HepG2 (cell line): ENCODE measurements around the gene KCNJ14. TPM values are rescaled to one million over a fixed set of nuclear protein-coding genes. Genes with fewer than 3 reads are reported as not detected.

Experiments used
- IRF2 ChIP-seq: IDR thresholded peaks from 2 replicates; pipeline ENCODE4 v1.6.1; 2018; ENCODE audit warnings: missing genetic modification reagents, missing compliant biosample characterization
- POGZ ChIP-seq: sonication (generic); formaldehyde crosslinking; IDR thresholded peaks from 2 replicates; pipeline ENCODE4 v1.4.0; 2020; ENCODE audit warnings: mild to moderate bottlenecking, missing genetic modification reagents
- SALL1 ChIP-seq: sonication (generic); formaldehyde crosslinking; IDR thresholded peaks from 2 replicates; pipeline ENCODE4 v1.8.0; 2022; ENCODE audit warnings: mild to moderate bottlenecking, missing genetic modification reagents
- ZFP62 ChIP-seq: sonication (generic); formaldehyde crosslinking; IDR thresholded peaks from 2 replicates; pipeline ENCODE4 v1.4.0; 2020; ENCODE audit warnings: missing genetic modification reagents
- ZNF335 ChIP-seq: sonication (generic); formaldehyde crosslinking; IDR thresholded peaks from 2 replicates; pipeline ENCODE4 v1.4.0; 2020; ENCODE audit warnings: missing genetic modification reagents
- polyA plus RNA-seq, 8 experiments: library from polyadenylated mRNA; depleted of rRNA in 3 of 8; stranded (reverse) in 7 of 8; unstranded in 1 of 8; fragments of >200 nt; fragmentation: Illumina TruSeq in 4 of 8; extraction: Trizol in 4 of 8; gene quantifications; 2 replicates each; pipeline versions ENCODE4 v1.2.1 to v1.2.3, GENCODE V29; 2011 to 2016; ENCODE audit warnings: low read depth in 4 of 8, missing spikeins in 1 of 8, mixed read lengths in 1 of 8; ENCODE audit not compliant: insufficient read depth in 1 of 8
- total RNA-seq, 5 experiments: library from RNA; depleted of rRNA; stranded (reverse); fragments of >200 nt; fragmentation: Illumina TruSeq; extraction: Trizol; gene quantifications; 2 replicates each; pipeline ENCODE4 v1.2.3, GENCODE V29; 2016; ENCODE audit warnings: low read depth in 1 of 5
- TF ChIP-seq, protein P1 (sequence below), 2 experiments: sonication (generic) in 1 of 2; formaldehyde crosslinking in 1 of 2; IDR thresholded peaks; 2 replicates each; pipeline versions ENCODE4 v1.4.0 to v1.6.1; 2018 to 2020; ENCODE audit warnings: missing genetic modification reagents in 2 of 2, borderline replicate concordance in 1 of 2, low read depth in 1 of 2, mild to moderate bottlenecking in 1 of 2, missing biosample characterization in 1 of 2
- TF ChIP-seq, protein P2 (sequence below): IDR thresholded peaks from 2 replicates; pipeline ENCODE4 v1.6.1; 2012; ENCODE audit warnings: low read depth, low read length, improper control_type of control experiment
- TF ChIP-seq, protein P3 (sequence below): IDR thresholded peaks from 2 replicates; pipeline ENCODE4 v1.6.1; 2016; ENCODE audit warnings: low read depth, borderline replicate concordance
- TF ChIP-seq, protein P4 (sequence below): sonication (generic); formaldehyde crosslinking; IDR thresholded peaks from 2 replicates; pipeline ENCODE4 v1.4.0; 2020; ENCODE audit warnings: missing genetic modification reagents
- TF ChIP-seq, protein P5 (sequence below): conservative IDR thresholded peaks from 2 replicates; pipeline ENCODE4 v1.6.1; 2018; ENCODE audit warnings: missing genetic modification reagents
- TF ChIP-seq, protein P6 (sequence below): sonication (generic); formaldehyde crosslinking; IDR thresholded peaks from 2 replicates; pipeline ENCODE4 v1.5.1; 2020; ENCODE audit warnings: mild to moderate bottlenecking, missing genetic modification reagents, moderate library complexity

KCNJ14 gene
- total and polyA plus RNA-seq, 2 of the 13 experiments (the other 11 are each of a cell fraction or from before 2014, with no cell fraction given): 0.20 to 0.51 TPM

DNA sequence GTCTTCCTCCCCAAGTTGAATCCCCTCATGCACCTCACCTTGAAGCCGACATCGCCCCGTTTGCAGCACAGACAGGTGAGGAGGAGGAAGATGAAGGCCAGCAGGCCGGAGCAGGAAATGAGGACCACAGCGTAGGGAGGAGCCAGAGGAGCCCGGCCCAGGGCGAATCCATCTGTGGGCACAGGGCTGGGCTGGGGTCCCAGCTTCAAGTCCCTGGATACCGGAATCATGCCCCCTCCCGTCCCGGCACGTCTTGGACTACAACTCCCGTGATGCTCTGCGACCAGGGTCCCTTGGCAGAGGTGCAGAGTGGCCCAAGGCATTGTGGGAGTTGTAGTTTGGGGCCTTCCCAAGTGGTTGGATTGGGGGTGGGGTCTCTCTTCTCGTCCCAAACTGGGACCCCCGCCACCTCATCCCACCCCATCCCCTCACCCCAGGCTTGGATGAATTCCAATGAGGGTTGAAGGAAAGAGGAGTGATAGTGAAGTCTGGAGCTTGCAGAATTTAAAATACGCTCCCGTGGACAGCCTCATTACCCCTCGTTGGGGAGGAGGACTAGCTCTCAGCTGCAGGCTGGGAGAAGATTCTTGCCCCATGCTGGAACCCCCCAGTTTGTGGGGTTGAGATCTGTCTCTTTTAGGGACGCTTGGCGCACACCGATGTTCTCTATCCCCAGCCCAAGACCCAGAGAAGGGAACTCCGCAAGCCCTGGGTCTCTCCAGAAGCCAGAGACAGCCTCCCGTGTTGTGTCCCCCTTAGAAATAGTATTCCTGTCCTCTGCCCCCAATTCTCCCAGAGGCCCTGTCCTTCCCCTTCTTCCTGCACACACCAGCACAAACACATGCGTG, 55.3 kb downstream of the KCNJ14 start (continued):
- TF ChIP-seq, protein P1, sequence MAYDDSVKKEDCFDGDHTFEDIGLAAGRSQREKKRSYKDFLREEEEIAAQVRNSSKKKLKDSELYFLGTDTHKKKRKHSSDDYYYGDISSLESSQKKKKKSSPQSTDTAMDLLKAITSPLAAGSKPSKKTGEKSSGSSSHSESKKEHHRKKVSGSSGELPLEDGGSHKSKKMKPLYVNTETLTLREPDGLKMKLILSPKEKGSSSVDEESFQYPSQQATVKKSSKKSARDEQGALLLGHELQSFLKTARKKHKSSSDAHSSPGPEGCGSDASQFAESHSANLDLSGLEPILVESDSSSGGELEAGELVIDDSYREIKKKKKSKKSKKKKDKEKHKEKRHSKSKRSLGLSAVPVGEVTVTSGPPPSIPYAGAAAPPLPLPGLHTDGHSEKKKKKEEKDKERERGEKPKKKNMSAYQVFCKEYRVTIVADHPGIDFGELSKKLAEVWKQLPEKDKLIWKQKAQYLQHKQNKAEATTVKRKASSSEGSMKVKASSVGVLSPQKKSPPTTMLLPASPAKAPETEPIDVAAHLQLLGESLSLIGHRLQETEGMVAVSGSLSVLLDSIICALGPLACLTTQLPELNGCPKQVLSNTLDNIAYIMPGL (CRISPR knock-in tag; IDR thresholded peaks at IDR 0.05; ENCODE audit: borderline replicate concordance in 1 of 2, low read depth in 1 of 2): no peak
- 0 out of 2 replicates have a peak, but pooled peaks have one; percentile 37 for TF ChIP-seq ZNF335 (CRISPR knock-in tag)
- 0 out of 2 replicates have a peak, but pooled peaks have one; percentile 23 for TF ChIP-seq IRF2 (CRISPR knock-in tag)
- TF ChIP-seq, protein P2, sequence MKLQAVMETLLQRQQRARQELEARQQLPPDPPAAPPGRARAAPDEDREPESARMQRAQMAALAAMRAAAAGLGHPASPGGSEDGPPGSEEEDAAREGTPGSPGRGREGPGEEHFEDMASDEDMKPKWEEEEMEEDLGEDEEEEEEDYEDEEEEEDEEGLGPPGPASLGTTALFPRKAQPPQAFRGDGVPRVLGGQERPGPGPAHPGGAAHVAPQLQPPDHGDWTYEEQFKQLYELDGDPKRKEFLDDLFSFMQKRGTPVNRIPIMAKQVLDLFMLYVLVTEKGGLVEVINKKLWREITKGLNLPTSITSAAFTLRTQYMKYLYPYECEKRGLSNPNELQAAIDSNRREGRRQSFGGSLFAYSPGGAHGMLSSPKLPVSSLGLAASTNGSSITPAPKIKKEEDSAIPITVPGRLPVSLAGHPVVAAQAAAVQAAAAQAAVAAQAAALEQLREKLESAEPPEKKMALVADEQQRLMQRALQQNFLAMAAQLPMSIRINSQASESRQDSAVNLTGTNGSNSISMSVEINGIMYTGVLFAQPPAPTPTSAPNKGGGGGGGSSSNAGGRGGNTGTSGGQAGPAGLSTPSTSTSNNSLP: no peak
- TF ChIP-seq, protein P3, sequence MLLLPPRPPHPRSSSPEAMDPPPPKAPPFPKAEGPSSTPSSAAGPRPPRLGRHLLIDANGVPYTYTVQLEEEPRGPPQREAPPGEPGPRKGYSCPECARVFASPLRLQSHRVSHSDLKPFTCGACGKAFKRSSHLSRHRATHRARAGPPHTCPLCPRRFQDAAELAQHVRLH: no peak; the same call in 1 of the 2 replicates
- TF ChIP-seq, protein P4, sequence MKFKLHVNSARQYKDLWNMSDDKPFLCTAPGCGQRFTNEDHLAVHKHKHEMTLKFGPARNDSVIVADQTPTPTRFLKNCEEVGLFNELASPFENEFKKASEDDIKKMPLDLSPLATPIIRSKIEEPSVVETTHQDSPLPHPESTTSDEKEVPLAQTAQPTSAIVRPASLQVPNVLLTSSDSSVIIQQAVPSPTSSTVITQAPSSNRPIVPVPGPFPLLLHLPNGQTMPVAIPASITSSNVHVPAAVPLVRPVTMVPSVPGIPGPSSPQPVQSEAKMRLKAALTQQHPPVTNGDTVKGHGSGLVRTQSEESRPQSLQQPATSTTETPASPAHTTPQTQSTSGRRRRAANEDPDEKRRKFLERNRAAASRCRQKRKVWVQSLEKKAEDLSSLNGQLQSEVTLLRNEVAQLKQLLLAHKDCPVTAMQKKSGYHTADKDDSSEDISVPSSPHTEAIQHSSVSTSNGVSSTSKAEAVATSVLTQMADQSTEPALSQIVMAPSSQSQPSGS (CRISPR knock-in tag): no peak
- TF ChIP-seq, protein P5, sequence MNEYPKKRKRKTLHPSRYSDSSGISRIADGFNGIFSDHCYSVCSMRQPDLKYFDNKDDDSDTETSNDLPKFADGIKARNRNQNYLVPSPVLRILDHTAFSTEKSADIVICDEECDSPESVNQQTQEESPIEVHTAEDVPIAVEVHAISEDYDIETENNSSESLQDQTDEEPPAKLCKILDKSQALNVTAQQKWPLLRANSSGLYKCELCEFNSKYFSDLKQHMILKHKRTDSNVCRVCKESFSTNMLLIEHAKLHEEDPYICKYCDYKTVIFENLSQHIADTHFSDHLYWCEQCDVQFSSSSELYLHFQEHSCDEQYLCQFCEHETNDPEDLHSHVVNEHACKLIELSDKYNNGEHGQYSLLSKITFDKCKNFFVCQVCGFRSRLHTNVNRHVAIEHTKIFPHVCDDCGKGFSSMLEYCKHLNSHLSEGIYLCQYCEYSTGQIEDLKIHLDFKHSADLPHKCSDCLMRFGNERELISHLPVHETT: 0 out of 2 replicates have a peak, but pooled peaks have one; percentile 26
- peak; percentile 28; the same call in 1 of the 2 replicates for TF ChIP-seq SALL1
- TF ChIP-seq POGZ (CRISPR knock-in tag): no peak
- TF ChIP-seq ZFP62 (CRISPR knock-in tag): peak; percentile 94
- TF ChIP-seq, protein P6, sequence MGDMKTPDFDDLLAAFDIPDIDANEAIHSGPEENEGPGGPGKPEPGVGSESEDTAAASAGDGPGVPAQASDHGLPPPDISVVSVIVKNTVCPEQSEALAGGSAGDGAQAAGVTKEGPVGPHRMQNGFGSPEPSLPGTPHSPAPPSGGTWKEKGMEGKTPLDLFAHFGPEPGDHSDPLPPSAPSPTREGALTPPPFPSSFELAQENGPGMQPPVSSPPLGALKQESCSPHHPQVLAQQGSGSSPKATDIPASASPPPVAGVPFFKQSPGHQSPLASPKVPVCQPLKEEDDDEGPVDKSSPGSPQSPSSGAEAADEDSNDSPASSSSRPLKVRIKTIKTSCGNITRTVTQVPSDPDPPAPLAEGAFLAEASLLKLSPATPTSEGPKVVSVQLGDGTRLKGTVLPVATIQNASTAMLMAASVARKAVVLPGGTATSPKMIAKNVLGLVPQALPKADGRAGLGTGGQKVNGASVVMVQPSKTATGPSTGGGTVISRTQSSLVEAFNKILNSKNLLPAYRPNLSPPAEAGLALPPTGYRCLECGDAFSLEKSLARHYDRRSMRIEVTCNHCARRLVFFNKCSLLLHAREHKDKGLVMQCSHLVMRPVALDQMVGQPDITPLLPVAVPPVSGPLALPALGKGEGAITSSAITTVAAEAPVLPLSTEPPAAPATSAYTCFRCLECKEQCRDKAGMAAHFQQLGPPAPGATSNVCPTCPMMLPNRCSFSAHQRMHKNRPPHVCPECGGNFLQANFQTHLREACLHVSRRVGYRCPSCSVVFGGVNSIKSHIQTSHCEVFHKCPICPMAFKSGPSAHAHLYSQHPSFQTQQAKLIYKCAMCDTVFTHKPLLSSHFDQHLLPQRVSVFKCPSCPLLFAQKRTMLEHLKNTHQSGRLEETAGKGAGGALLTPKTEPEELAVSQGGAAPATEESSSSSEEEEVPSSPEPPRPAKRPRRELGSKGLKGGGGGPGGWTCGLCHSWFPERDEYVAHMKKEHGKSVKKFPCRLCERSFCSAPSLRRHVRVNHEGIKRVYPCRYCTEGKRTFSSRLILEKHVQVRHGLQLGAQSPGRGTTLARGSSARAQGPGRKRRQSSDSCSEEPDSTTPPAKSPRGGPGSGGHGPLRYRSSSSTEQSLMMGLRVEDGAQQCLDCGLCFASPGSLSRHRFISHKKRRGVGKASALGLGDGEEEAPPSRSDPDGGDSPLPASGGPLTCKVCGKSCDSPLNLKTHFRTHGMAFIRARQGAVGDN (CRISPR knock-in tag): peak; percentile 20
- TF ChIP-seq, all 625 proteins: peak for 24
